Measurements from ENCODE around the gene FANCD2OS.
"Not testable (repeated sequence)": the region's sequence is repeated elsewhere in the genome, so short reads cannot be mapped to it uniquely, and the experiment has no call there.

Gene FANCD2OS

DNA sequence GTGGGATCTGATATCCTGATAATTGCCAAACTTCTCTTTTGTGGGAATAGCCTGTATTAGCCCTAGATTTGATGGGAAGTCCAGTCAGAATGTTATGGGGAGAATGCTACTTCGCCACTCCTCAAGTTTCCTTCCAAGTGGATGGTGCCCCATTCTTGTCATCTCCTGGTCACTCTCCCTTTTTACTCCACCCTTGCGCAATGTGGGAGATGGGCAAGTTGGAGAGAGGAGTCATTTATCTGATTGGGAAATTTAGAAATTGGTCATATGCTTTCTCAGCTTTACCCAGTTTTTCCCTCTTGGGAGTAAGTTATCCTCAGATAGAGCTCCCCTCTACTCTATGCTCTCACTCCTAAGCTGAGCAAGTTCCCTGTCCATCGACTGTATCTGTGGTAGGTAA is 14.4 kb downstream of the FANCD2OS start:
- DNase-seq: no peak

DNA sequence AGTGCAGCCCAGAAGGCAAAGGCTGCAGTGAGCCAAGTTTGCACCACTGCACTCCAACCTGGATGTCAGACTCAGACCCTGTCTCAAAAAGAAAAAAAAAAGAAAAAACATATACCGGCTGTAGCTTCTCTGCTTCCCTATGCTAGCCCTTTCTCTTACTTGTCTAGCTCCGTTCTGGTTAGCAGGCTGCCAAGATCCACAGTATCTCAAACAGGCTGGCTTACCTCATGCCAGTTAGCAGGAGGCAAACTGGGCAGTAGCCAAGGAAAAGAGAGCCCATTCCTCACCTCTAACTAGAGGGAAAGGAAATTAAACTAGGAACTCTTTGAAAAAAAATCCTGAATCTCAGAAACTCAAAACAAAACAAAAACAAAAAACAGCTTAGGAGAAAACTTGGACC is 16.7 kb downstream of the FANCD2OS start:
- DNase-seq: not testable (repeated sequence)

DNA sequence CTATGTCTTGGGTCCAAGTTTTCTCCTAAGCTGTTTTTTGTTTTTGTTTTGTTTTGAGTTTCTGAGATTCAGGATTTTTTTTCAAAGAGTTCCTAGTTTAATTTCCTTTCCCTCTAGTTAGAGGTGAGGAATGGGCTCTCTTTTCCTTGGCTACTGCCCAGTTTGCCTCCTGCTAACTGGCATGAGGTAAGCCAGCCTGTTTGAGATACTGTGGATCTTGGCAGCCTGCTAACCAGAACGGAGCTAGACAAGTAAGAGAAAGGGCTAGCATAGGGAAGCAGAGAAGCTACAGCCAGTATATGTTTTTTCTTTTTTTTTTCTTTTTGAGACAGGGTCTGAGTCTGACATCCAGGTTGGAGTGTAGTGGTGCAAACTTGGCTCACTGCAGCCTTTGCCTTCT is 17.3 kb downstream of the FANCD2OS start:
- DNase-seq: not testable (repeated sequence)

DNA sequence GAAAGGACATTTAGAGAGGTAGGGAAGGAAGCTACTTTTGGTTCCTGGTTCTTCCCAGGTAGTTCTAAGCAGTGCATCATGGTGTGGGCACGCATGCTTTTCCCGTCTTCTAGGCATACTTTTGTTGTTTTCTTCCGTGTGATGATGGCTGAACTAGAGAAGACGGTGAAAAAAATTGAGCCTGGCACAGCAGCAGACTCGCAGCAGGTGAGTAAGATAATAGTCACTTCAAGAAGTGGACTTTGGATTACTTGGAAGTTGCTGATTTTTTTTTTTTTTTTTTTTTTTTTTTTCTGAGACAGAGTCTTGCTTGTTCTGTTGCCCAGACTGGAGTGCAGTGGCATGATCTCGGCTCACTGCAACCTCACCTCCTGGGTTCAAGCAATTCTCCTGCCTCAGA is 17.9 kb downstream of the FANCD2OS start:
- no peak for DNase-seq

DNA sequence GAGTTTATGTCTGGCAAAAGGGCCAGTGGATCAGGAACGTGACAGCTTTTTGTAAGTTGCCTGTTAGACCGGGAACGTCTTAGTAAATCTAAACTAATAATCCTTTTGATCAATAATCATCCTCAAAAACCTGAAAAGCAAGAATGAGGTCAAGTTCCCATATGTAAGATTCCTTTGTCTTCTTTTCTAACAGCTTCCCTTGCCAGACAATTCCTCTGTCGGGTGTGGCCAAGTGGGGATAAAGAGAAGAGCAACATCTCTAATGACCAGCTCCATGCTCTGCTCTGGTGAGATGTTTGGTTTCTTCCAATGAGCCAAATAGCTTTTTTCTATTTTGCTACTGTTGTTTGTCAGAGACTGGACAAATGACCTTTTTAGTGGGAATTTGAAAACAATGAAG is 19.8 kb downstream of the FANCD2OS start:
- DNase-seq: no peak

DNA sequence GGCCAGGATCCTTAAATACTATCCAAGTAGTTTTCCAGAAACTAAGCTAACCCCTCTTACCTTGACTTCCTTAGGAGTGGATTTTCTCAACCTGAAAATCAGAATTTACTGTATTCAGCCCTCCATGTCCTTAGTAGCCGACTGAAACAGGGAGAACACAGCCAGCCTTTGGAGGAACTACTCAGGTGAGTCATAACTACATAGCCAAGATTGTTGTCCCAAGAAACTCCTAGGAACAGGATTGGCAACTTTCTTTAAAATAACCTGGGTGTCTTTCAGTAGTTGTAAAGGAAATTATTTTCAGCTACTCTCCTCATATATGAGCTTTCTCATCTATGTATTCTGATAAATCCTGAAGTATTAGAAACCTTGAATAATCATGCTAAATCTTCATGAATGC is 22.3 kb downstream of the FANCD2OS start:
- no peak for DNase-seq

DNA sequence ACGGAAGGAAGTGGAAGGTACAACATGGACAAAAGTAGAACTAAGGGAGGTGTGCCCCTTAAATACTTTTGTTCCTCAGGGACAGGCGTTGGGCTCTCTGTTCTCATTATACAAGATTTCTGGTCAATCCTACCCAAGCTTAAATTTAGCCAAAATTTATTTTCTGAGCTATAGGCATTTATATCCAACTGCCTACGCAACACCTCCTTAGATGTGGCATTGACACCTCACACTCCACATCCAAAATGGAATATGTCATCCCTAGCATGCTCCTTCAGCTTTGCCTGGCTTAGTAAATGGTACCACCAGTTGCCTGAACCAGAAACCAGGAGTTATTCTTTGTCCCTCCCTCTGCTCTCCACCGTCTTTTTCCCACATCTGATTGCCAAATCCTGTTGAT is 26.2 kb downstream of the FANCD2OS start:
- DNase-seq: peak in 3 of 56 donors; percentile 3 to 27 (median 12)

DNA sequence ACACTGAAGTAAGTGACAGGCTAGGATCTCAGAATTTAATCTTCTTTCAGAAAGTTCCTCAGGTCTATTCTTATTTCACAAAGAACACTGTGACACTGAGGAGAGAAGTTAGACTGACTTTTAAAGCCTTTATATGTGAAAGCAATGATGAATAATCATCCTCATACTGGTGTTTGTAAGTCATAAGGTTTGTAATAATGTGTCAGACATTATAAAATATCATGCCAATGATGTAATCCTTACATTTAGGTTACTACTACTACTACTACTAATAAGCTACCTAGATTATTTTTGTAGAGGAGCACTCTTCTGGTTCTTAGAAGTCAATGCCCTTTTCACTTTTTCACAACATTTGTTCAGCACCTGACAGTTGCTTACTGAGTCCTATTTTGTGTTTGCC is 33.4 kb downstream of the FANCD2OS start:
- no peak for DNase-seq

DNA sequence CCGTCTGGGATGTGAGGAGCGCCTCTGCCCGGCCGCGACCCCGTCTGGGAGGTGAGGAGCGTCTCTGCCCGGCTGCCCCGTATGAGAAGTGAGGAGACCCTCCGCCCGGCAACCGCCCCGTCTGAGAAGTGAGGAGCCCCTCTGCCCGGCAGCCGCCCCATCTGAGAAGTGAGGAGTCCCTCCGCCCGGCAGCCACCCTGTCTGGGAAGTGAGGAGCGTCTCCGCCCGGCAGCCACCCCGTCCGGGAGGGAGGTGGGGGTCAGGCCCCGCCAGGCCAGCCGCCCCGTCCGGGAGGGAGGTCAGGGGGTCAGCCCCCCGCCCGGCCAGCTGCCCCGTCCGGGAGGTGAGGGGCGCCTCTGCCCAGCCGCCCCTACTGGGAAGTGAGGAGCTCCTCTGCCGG is 38.0 kb downstream of the FANCD2OS start:
- not testable (repeated sequence) for DNase-seq

DNA sequence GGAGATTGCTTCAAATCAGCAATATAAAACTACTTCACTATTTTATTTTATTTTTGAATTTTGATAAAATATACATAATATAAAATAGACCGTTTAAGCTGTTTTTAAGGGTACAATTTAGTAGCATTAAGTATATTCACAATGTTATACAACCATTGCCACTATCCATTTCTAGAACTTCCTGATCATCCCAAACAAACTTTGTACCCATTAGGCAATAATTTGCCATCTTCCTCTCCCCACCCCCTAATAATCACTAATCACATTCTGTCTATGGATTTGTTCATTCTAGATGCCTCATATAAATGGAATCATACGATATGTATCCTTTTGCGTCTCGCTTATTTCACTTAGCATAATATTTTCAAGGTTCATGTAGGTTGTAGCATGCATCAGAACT is 53.0 kb downstream of the FANCD2OS start:
- DNase-seq: no peak

All from amygdala (tissue), 56 donors.